ENCODE measurements around the gene B3GALT4. TPM values are rescaled to one million over a fixed set of nuclear protein-coding genes. Genes with fewer than 3 reads are reported as not detected.

B3GALT4 gene
- total and polyA plus RNA-seq, 2 of the 13 experiments (the other 11 are each of a cell fraction or from before 2014, with no cell fraction given) = 0.04 to 0.27 TPM

- TF ChIP-seq GMEB1 (CRISPR knock-in tag; IDR thresholded peaks at IDR 0.05; ENCODE audit: borderline replicate concordance) = peak; percentile 84; the same call in 1 of the 2 replicates
- TF ChIP-seq ZNF552 (CRISPR knock-in tag; IDR thresholded peaks at IDR 0.05; ENCODE audit: borderline replicate concordance) = no peak
- TF ChIP-seq ZBTB34 (CRISPR knock-in tag; IDR thresholded peaks at IDR 0.05) = peak; percentile 86
- TF ChIP-seq MEF2D (CRISPR knock-in tag; IDR thresholded peaks at IDR 0.05) = peak; percentile 76
- TF ChIP-seq NFE2L2 (IDR thresholded peaks at IDR 0.05; ENCODE audit: low read length) = no peak
- TF ChIP-seq CAMTA2 (CRISPR knock-in tag; IDR thresholded peaks at IDR 0.05; ENCODE audit: borderline replicate concordance) = 0 out of 2 replicates have a peak, but pooled peaks have one; percentile 24
- no peak for TF ChIP-seq ZFP62 (CRISPR knock-in tag; IDR thresholded peaks at IDR 0.05)
- peak; percentile 56; the same call in 1 of the 2 replicates for TF ChIP-seq ZNF362 (CRISPR knock-in tag; IDR thresholded peaks at IDR 0.05; ENCODE audit: borderline replicate concordance)
- TF ChIP-seq ZNF782 (CRISPR knock-in tag; IDR thresholded peaks at IDR 0.05; ENCODE audit: borderline replicate concordance) = peak; percentile 53; the same call in 1 of the 2 replicates
- TF ChIP-seq TBX2 (CRISPR knock-in tag; IDR thresholded peaks at IDR 0.05; ENCODE audit: borderline replicate concordance) = peak; percentile 78
- peak; percentile 10 for TF ChIP-seq SATB2 (CRISPR knock-in tag; IDR thresholded peaks at IDR 0.05)
- TF ChIP-seq JUNB (CRISPR knock-in tag; IDR thresholded peaks at IDR 0.05; ENCODE audit: borderline replicate concordance) = no peak
- TF ChIP-seq ZNF570 (CRISPR knock-in tag; IDR thresholded peaks at IDR 0.05; ENCODE audit: borderline replicate concordance) = no peak
- peak; percentile 27; the same call in 1 of the 2 replicates for TF ChIP-seq ZNF180 (CRISPR knock-in tag; IDR thresholded peaks at IDR 0.05; ENCODE audit: borderline replicate concordance, low read depth)
- TF ChIP-seq ZNF569 (CRISPR knock-in tag; IDR thresholded peaks at IDR 0.05; ENCODE audit: borderline replicate concordance) = no peak; the same call in 1 of the 2 replicates
- TF ChIP-seq CCAR2 (optimal IDR thresholded peaks at IDR 0.05; ENCODE audit: low read depth, low read length) = no peak
- TF ChIP-seq ZNF44 (CRISPR knock-in tag; IDR thresholded peaks at IDR 0.05) = peak; percentile 92; the same call in 1 of the 2 replicates
- peak; percentile 71 for TF ChIP-seq RBM22 (optimal IDR thresholded peaks at IDR 0.05; ENCODE audit: low read length)
- peak; percentile 96 for TF ChIP-seq ZSCAN9 (CRISPR knock-in tag; IDR thresholded peaks at IDR 0.05; ENCODE audit: borderline replicate concordance)
- TF ChIP-seq CTCF (CRISPR knock-in tag; IDR thresholded peaks at IDR 0.05) = no peak
- TF ChIP-seq NFYB (CRISPR knock-in tag; IDR thresholded peaks at IDR 0.05) = peak; percentile 63
- peak; percentile 99 for TF ChIP-seq DRAP1 (CRISPR knock-in tag; IDR thresholded peaks at IDR 0.05)
- peak; percentile 54; the same call in 1 of the 2 replicates for TF ChIP-seq CHD2 (IDR thresholded peaks at IDR 0.05; ENCODE audit: low read depth, low read length)
These were observed 5.3 kb upstream of the B3GALT4 start, which contains the start of the genes RPS18 and VPS52 (continued) for GRCh38 chr6:33271468-33272274.
